ENCODE measurements around the gene RECQL5.

GRCh38 chr17:75679706-75680211 lies 12.8 kb upstream of the RECQL5 start:
- TF ChIP-seq CTCF (IDR thresholded peaks at IDR 0.05) (peak in 1 of 2 donors; percentile 24), POLR2A (IDR thresholded peaks at IDR 0.05) (no peak), POLR2AphosphoS5 (IDR thresholded peaks at IDR 0.05) (no peak)
